K562 (cell line): ENCODE results near the gene KLK8. TPM values are rescaled to one million over a fixed set of nuclear protein-coding genes. Genes with fewer than 3 reads are reported as not detected.
A peak's percentile ranks its signal among the peaks of the same experiment; 100 is the strongest.

Experiments used
- ATAC-seq: fragments of 200-7000 bp; cut with Tn5 transposase; 3 replicates; pipeline ENCODE4 v1.9.1; 2020; ENCODE audit warnings: moderate library complexity
- BruUV-seq: library from RNA; stranded (reverse); fragments of 400-500 nt; replicated peaks from 2 replicates; lab custom pipeline; 2021; lab: Mats Ljungman, UMichigan
- CTCF ChIA-PET: fragments of 300-600 bp; formaldehyde crosslinking; extraction: SDS; loops from one replicate; lab custom pipeline; 2021; ENCODE audit warnings: low intra/inter-chr PET ratio; lab: Yijun Ruan, JAX
- POLR2A ChIA-PET: fragments of 300-600, 350-650 bp; sonication (Branson Sonifier 250); formaldehyde crosslinking; extraction: SDS; loops from one replicate; lab custom pipeline; 2021; ENCODE audit warnings: antibody characterized with exemption, inconsistent platforms; lab: Yijun Ruan, JAX
- DNase-seq, 4 experiments: peaks; one replicate each; pipeline versions ENCODE4 v3.0.0 to v3.0.0-alpha.2; 2011 to 2018; ENCODE audit warnings: low spot score in 3 of 4, mixed read lengths in 3 of 4; ENCODE audit errors: extremely low read depth in 1 of 4
- FAIRE-seq: peaks from 2 replicates; lab custom pipeline; 2011; peaks lifted over from hg19 to GRCh38; lab: Jason Lieb, UNC
- H2AFZ ChIP-seq: 2 replicates; pipeline ENCODE4 v1.6.0; 2011; ENCODE audit warnings: low read depth, low read length, control low read depth, inconsistent platforms
- H3K27ac ChIP-seq: fragments of 200-600 bp; 3 replicates; pipeline ENCODE4 v1.8.0; 2011; ENCODE audit warnings: low read depth, mild to moderate bottlenecking, control low read depth, inconsistent platforms, low read length, moderate library complexity, mixed read lengths; ENCODE audit errors: extremely low read depth
- H3K27me3 ChIP-seq, 2 experiments: fragments of 300-600 bp in 1 of 2; 2 replicates in 1 of 2; 3 replicates in 1 of 2; pipeline versions ENCODE4 v1.6.0 to v1.8.0; 2011; ENCODE audit warnings: inconsistent platforms in 2 of 2, low read length in 2 of 2, mild to moderate bottlenecking in 1 of 2, mixed read lengths in 1 of 2, moderate library complexity in 1 of 2; ENCODE audit not compliant: control insufficient read depth in 2 of 2, insufficient read depth in 2 of 2
- H3K36me3 ChIP-seq: fragments of 300-600 bp; 3 replicates; pipeline ENCODE4 v1.8.0; 2011; ENCODE audit warnings: mild to moderate bottlenecking, low read length, inconsistent platforms; ENCODE audit not compliant: control insufficient read depth, insufficient read depth
- H3K4me1 ChIP-seq, 2 experiments: fragments of 200-600 bp in 1 of 2; replicated peaks in 1 of 2; 2 replicates in 1 of 2; 3 replicates in 1 of 2; pipeline versions ENCODE4 v1.5.1 to v1.8.0; 2011; ENCODE audit warnings: inconsistent platforms in 2 of 2, low read length in 2 of 2, mild to moderate bottlenecking in 1 of 2, mixed read lengths in 1 of 2, moderate library complexity in 1 of 2; ENCODE audit not compliant: control insufficient read depth in 2 of 2, insufficient read depth in 2 of 2
- H3K4me2 ChIP-seq: 2 replicates; pipeline ENCODE4 v1.6.1; 2011; ENCODE audit warnings: low read length, control low read depth, inconsistent platforms, mixed read lengths; ENCODE audit not compliant: insufficient read depth
- H3K4me3 ChIP-seq: fragments of 200-600 bp; sonication (generic), shearing (Covaris generic); 2 replicates; pipeline ENCODE4 v1.5.1; 2016; ENCODE audit warnings: control low read depth, inconsistent platforms
- H3K79me2 ChIP-seq: fragments of 200-600 bp; 3 replicates; pipeline ENCODE4 v1.8.0; 2011; ENCODE audit warnings: low read length, inconsistent platforms; ENCODE audit not compliant: control insufficient read depth, insufficient read depth
- H3K9ac ChIP-seq, 2 experiments: 2 replicates each; pipeline versions ENCODE4 v1.6.0 to v1.6.1; 2011; ENCODE audit warnings: low read depth in 2 of 2, low read length in 2 of 2, control low read depth in 1 of 2, inconsistent platforms in 1 of 2, mild to moderate bottlenecking in 1 of 2, mixed read lengths in 1 of 2; ENCODE audit not compliant: insufficient read depth in 1 of 2
- H3K9me1 ChIP-seq: one replicate; pipeline ENCODE4 v1.6.0; 2011; ENCODE audit warnings: inconsistent platforms, mild to moderate bottlenecking, low read length, moderate library complexity; ENCODE audit not compliant: control insufficient read depth, insufficient read depth
- H3K9me3 ChIP-seq: replicated peaks from 2 replicates; pipeline ENCODE4 v1.5.1; 2011; ENCODE audit warnings: low read depth, low read length, inconsistent platforms; ENCODE audit not compliant: control insufficient read depth, insufficient read depth
- H4K20me1 ChIP-seq: replicated peaks from 2 replicates; pipeline ENCODE4 v1.6.1; 2011; ENCODE audit warnings: low read length, inconsistent platforms, mixed read lengths; ENCODE audit not compliant: control insufficient read depth, insufficient read depth
- HDGF ChIP-seq: fragments of 450-650 bp; IDR thresholded peaks from 2 replicates; pipeline ENCODE4 v1.6.1; 2016
- ZNF263 ChIP-seq: sonication (generic); formaldehyde crosslinking; IDR thresholded peaks from 2 replicates; pipeline ENCODE4 v1.8.0; 2022; ENCODE audit warnings: mild to moderate bottlenecking, missing genetic modification reagents, borderline replicate concordance
- WGBS: fragments of 100-300 bp; shearing (Covaris generic); methylation state at CpG from one replicate; pipeline ENCODE4 v1.1.6; 2016; ENCODE audit warnings: low coverage, mixed read lengths; ENCODE audit not compliant: insufficient coverage; ENCODE audit errors: missing lambda C conversion rate; 5-methylcytosine and 5-hydroxymethylcytosine counted together
- in situ Hi-C: fragments of 300-500 bp; cut with MboI; formaldehyde crosslinking; loops from 4 replicates; pipeline ENCODE4 v1.15.0; 2018; ENCODE audit warnings: inconsistent platforms, mixed read lengths
- intact Hi-C: fragments of 100-400 bp; cut with micrococcal nuclease; formaldehyde crosslinking; loops from 2 replicates; pipeline ENCODE4 v1.14.2; 2022
- polyA plus RNA-seq, 8 experiments: library from polyadenylated mRNA; depleted of rRNA in 4 of 8; stranded (reverse) in 5 of 8; unstranded in 3 of 8; fragments of >200 nt; fragmentation: Nextera tagmentation in 2 of 8; fragmentation: Illumina TruSeq in 1 of 8; extraction: Ambion mirVana in 2 of 8; extraction: Trizol in 1 of 8; gene quantifications; 2 replicates each; pipeline versions ENCODE4 v1.2.1 to v1.2.3, GENCODE V29; 2011 to 2014; ENCODE audit warnings: inconsistent platforms in 1 of 8, missing spikeins in 1 of 8
- total RNA-seq, 7 experiments: library from RNA; depleted of rRNA in 6 of 7; stranded (reverse); fragments of >200 nt in 6 of 7; fragmentation: Illumina TruSeq in 2 of 7; extraction: Trizol in 2 of 7; gene quantifications; 2 replicates each; pipeline versions ENCODE4 v1.2.1 to v1.2.3, GENCODE V29; 2011 to 2021; ENCODE audit warnings: low replicate concordance in 1 of 7
- TF ChIP-seq, protein P1 (sequence below): fragments of 250-450 bp; sonication (Bioruptor Pico); IDR thresholded peaks from 2 replicates; pipeline ENCODE4 v1.4.0; 2020

The KLK8 gene
- total and polyA plus RNA-seq, 9 of the 15 experiments (the other 6 are each of a cell fraction or from before 2014, with no cell fraction given): 0.37 to 1.7 (median 0.76) TPM

GRCh38 chr19:50959731-50960500, 41.5 kb downstream of the KLK8 start:
- FAIRE-seq (no peak), DNase-seq (no peak), ATAC-seq (no peak)
- H3K4me1 ChIP-seq: no peaks in the 10 kb centered on the region
- H4K20me1 ChIP-seq: no peaks in the 10 kb centered on the region
- H3K9me1 ChIP-seq: no peaks in the 10 kb centered on the region
- H3K27ac ChIP-seq: no peak overlapping the region
- ChIA-PET POLR2A (no interaction called here), CTCF (no interaction called here)
- no peaks in the 10 kb centered on the region for H3K79me2 ChIP-seq
- no TSS peak for BruUV-seq
- no peaks in the 10 kb centered on the region for H3K9me3 ChIP-seq
- intact Hi-C loops (no loop called here), in situ Hi-C loops (no loop called here)
- no peak overlapping the region for H3K4me3 ChIP-seq
- no peaks in the 10 kb centered on the region for H3K36me3 ChIP-seq
- no peak overlapping the region for H3K4me2 ChIP-seq
- TF ChIP-seq, protein P1, sequence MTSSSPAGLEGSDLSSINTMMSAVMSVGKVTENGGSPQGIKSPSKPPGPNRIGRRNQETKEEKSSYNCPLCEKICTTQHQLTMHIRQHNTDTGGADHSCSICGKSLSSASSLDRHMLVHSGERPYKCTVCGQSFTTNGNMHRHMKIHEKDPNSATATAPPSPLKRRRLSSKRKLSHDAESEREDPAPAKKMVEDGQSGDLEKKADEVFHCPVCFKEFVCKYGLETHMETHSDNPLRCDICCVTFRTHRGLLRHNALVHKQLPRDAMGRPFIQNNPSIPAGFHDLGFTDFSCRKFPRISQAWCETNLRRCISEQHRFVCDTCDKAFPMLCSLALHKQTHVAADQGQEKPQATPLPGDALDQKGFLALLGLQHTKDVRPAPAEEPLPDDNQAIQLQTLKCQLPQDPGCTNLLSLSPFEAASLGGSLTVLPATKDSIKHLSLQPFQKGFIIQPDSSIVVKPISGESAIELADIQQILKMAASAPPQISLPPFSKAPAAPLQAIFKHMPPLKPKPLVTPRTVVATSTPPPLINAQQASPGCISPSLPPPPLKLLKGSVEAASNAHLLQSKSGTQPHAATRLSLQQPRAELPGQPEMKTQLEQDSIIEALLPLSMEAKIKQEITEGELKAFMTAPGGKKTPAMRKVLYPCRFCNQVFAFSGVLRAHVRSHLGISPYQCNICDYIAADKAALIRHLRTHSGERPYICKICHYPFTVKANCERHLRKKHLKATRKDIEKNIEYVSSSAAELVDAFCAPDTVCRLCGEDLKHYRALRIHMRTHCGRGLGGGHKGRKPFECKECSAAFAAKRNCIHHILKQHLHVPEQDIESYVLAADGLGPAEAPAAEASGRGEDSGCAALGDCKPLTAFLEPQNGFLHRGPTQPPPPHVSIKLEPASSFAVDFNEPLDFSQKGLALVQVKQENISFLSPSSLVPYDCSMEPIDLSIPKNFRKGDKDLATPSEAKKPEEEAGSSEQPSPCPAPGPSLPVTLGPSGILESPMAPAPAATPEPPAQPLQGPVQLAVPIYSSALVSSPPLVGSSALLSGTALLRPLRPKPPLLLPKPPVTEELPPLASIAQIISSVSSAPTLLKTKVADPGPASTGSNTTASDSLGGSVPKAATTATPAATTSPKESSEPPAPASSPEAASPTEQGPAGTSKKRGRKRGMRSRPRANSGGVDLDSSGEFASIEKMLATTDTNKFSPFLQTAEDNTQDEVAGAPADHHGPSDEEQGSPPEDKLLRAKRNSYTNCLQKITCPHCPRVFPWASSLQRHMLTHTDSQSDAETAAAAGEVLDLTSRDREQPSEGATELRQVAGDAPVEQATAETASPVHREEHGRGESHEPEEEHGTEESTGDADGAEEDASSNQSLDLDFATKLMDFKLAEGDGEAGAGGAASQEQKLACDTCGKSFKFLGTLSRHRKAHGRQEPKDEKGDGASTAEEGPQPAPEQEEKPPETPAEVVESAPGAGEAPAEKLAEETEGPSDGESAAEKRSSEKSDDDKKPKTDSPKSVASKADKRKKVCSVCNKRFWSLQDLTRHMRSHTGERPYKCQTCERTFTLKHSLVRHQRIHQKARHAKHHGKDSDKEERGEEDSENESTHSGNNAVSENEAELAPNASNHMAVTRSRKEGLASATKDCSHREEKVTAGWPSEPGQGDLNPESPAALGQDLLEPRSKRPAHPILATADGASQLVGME (CRISPR knock-in tag): no peak
- TF ChIP-seq HDGF (no peak), ZNF263 (CRISPR knock-in tag) (peak; percentile 94)
- no peak overlapping the region for H2AFZ ChIP-seq
- 0% methylated on average over 6 of the region's 9 CpGs for WGBS
- peaks cover 4 to 29% of the 10 kb centered on the region in 2 experiments; a peak in 4 of 5 replicates for H3K27me3 ChIP-seq
- no peak overlapping the region for H3K9ac ChIP-seq
